ENCODE data around the gene PRAF2.
A peak's percentile ranks its signal among the peaks of the same experiment; 100 is the strongest.

- TF ChIP-seq CTCF (IDR thresholded peaks at IDR 0.05) (no peak), POLR2AphosphoS5 (IDR thresholded peaks at IDR 0.05) (peak in 1 of 3 donors; percentile 19), POLR2A (IDR thresholded peaks at IDR 0.05) (no peak), EP300 (IDR thresholded peaks at IDR 0.05) (no peak)
Measured at GRCh38 chrX:49100704-49101628, 27.2 kb upstream of the PRAF2 start.
